GM06990 (cell line): Measurements from ENCODE around the gene PRKRA.

ENCODE experiments used
- DNase-seq: peaks from one replicate; pipeline ENCODE4 v3.0.0-alpha.2; 2011; ENCODE audit not compliant: insufficient read length; ENCODE audit errors: extremely low read depth
- H3K27me3 ChIP-seq: replicated peaks from 2 replicates; pipeline ENCODE4 v1.6.0; 2011; ENCODE audit warnings: low read length; ENCODE audit not compliant: control insufficient read depth, insufficient read depth
- H3K36me3 ChIP-seq: 2 replicates; pipeline ENCODE4 v1.5.1; 2011; ENCODE audit warnings: low read length; ENCODE audit not compliant: control insufficient read depth, insufficient read depth
- H3K4me3 ChIP-seq: replicated peaks from 2 replicates; pipeline ENCODE4 v1.5.1; 2011; ENCODE audit warnings: low read depth, mild to moderate bottlenecking, control low read depth, low read length
- CTCF ChIP-seq: IDR thresholded peaks from 2 replicates; pipeline ENCODE4 v1.5.1; 2011; ENCODE audit warnings: low read length, control low read depth, mild to moderate bottlenecking, inconsistent platforms; ENCODE audit not compliant: insufficient read depth, poor library complexity, severe bottlenecking

The PRKRA gene

GRCh38 chr2:178441426-178441825 lies 9.5 kb downstream of the PRKRA start:
- Histone ChIP-seq H3K27me3 (no peaks in the 10 kb centered on the region), H3K36me3 (peaks cover 5% of the 10 kb centered on the region)
- no peak for TF ChIP-seq CTCF

GRCh38 chr2:178436662-178437061 lies 14.3 kb downstream of the PRKRA start:
- Histone ChIP-seq H3K36me3 (peaks cover 10% of the 10 kb centered on the region), H3K4me3 (no peak overlapping the region), H3K27me3 (no peaks in the 10 kb centered on the region)
- TF ChIP-seq CTCF, result no peak
- no peak for DNase-seq

More at GRCh38 chr2:178441426-178441825, 9.5 kb downstream of the PRKRA start:
- DNase-seq, result no peak
- no peak overlapping the region for H3K4me3 ChIP-seq

- DNase-seq, result no peak
- no peak overlapping the region for H3K4me3 ChIP-seq
- peaks cover 18% of the 10 kb centered on the region for H3K36me3 ChIP-seq
- H3K27me3 ChIP-seq, result no peaks in the 10 kb centered on the region
- no peak for TF ChIP-seq CTCF
Observed at GRCh38 chr2:178429336-178429735, 21.6 kb downstream of the PRKRA start.

GRCh38 chr2:178428396-178428806 lies 22.6 kb downstream of the PRKRA start:
- DNase-seq, result no peak
- no peak overlapping the region for H3K4me3 ChIP-seq
- peaks cover 16% of the 10 kb centered on the region for H3K36me3 ChIP-seq
- H3K27me3 ChIP-seq, result no peaks in the 10 kb centered on the region
- TF ChIP-seq CTCF, result no peak

GRCh38 chr2:178427458-178427857 lies 23.5 kb downstream of the PRKRA start:
- H3K36me3 ChIP-seq, result peaks cover 16% of the 10 kb centered on the region
- H3K27me3 ChIP-seq, result no peaks in the 10 kb centered on the region
- no peak overlapping the region for H3K4me3 ChIP-seq
- TF ChIP-seq CTCF, result no peak
- DNase-seq, result no peak

- Histone ChIP-seq H3K4me3 (no peak overlapping the region), H3K36me3 (peaks cover 14% of the 10 kb centered on the region), H3K27me3 (no peaks in the 10 kb centered on the region)
- TF ChIP-seq CTCF, result no peak
- no peak for DNase-seq
Observed at GRCh38 chr2:178426388-178426787, 24.6 kb downstream of the PRKRA start.
